Hematopoietic multipotent progenitor cell treated with erythropoietin and hydrocortisone succinate and interleukin-3 and kit ligand, for 6 days (in vitro differentiated cells): ENCODE data around the gene UPK1B.
"Not testable (repeated sequence)": the region's sequence is repeated elsewhere in the genome, so short reads cannot be mapped to it uniquely, and the experiment has no call there.

Experiments
- DNase-seq: peaks from one replicate; pipeline ENCODE4 v3.0.0-alpha.2; 2015

UPK1B gene

DNA sequence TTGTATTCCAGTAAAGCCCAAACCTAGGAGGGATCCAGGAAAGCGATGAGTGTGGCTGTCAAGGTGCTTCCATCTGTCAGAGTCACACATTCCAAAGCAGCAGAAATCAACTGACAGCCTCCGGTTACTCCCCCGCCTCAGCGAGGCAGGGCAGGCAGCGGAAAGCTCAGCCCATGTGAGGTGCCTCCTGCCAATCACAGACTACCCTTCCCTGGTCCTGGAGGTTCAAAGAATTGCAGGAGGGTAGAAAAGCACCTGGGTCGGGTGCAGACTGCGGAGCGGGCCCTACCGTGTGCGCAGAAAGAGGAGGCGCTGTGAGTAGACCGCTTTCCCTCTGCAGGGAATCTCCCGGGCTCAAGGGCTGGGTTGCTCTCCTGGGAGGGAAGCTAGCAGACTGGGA lies at the start of gene UPK1B:
Gene UPK1B, plus strand, starts transcription at position 274 of the 400 bp plus-strand sequence. CDS start 13,144 bp downstream, outside the sequence.
- DNase-seq, result no peak

DNA sequence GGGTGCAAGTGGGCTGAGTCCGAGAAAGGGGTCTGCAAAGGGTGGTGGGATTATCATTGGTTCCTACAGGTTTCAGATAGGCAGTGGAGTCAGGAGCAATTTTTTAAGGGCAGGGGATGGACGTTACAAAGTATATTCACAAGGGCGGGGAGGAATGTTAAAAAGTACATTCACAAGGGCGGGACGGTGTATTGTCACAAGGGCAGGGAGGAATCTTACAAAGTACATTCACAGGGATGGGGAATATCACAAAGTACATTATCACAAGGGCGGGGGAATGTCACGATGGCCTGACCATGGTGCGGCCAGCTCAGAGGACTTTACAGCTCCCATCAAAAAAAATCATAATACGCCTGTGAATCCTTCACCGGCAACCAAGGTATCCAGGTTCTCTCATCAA lies 48.1 kb upstream of the UPK1B start:
- no peak for DNase-seq

DNA sequence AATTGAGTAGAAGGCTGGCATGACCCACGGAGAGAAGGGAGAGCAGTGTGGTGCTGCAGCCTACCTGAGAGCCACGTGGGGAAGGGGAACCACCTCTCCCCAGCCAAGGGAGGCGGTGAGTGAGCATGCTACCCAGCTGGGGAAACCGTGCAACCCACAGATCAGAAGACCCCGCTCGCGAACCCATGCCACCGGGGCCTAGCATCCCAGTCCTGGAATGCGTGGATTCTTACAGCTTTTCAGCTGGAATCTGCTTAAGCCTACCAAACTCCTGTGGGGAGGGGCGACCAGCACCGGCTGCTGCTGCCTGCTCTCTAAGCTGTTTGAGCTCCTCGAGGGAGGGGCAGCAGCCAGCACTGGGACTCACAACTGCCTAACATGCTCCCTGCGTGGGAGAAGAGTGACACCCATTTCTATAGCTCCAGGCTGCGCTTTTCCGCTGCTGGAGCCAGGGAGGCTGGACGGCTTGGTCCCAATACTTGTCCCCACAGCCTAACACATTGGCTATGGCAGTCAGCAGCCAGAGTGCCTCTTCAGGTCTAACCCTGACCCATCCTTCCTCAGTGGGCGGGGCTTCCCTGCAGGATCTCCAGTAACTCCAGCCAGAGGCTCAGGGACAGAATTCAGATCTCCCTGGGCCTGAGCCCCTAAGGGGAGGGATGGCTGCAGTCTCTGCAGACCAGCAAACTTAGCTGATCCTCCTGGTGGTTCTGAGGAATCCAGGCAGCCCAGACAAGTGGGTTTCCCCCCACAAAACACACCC lies 47.5 kb upstream of the UPK1B start:
- DNase-seq, result no peak

DNA sequence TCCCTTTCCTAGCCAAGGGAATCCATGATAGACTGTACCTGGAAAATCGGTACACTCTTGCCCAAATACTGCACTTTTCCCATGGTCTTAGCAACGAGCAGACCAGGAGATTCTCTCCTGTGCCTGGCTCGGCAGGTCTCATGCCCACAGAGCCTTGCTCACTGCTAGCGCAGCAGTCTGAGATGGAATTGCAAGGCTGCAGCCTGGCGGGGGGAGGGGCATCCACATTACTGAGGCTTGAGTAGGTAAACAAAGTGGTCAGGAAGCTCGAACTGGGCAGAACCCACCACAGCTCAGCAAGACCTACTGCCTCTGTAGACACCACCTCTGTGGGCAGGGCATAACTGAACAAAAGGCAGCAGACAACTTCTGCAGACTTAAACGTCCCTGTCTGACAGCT lies 43.1 kb upstream of the UPK1B start:
- DNase-seq, result not testable (repeated sequence)

DNA sequence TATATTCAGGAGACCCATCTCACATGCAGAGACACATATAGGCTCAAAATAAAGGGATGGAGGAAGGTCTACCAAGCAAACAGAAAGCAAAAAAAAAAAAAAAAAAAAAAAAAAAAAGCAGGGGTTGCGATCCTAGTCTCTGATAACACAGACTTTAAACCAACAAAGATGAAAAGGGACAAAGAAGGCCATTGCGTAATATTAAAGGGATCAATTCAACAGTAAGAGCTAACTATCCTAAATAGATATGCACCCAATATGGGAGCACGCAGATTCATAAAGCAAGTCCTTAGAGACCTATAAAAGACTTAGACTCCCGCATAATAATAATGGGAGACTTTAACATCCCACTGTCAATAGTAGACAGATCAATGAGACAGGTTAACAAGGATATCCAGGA lies 41.1 kb upstream of the UPK1B start:
- not testable (repeated sequence) for DNase-seq

DNA sequence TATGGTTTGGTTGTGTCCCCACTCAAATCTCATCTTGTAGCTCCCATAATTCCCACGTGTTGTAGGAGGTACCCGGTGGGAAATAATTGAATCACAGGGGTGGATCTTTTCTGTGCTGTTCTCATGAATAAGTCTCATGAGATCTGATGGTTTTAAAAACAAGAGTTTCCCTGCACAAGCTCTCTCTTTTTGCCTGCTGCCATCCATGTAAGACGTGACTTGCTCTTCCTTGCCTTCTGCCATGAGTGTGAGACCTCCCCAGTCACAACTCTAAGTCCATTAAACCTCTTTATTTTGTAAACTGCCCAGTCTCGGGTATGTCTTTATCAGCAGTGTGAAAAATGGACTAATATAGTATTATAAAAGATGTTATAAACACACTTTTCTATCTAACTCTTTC lies 34.0 kb upstream of the UPK1B start:
- DNase-seq, result not testable (repeated sequence)

DNA sequence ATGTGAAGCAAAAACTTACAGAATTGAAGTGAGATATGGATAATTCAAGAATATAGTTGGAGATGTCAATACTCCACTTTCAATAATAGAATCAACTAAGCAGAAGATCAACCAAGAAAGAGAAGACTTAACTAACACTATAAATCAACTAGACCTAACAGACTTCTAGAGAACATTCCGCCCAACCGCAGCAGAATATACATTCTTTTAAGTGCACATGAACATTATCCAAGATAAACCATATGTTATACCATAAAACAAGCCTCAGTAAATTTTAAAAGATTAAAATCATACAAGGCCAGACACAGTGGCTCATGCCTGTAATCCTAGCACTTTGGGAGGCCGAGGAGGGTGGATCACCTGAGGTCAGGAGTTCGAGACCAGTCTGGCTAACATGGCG lies 32.9 kb upstream of the UPK1B start:
- DNase-seq, result no peak

DNA sequence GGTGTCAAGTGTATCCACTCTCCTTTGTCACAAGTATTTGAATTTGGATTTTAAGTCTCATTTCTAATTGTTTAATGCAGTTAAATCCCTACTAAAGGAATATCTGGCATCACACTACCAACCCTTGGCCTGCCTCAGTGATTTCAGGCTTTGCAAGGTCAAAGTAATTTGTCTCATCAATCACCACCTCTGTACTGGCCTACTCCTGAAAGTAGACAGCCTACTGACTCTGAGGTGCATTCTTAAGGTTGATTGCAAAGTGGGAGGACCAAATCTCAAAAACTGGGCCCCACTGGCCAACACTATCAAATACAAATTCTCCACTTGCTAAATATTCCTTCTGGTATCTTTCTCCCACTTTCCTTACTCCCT lies 28.3 kb upstream of the UPK1B start:
- DNase-seq, result no peak

DNA sequence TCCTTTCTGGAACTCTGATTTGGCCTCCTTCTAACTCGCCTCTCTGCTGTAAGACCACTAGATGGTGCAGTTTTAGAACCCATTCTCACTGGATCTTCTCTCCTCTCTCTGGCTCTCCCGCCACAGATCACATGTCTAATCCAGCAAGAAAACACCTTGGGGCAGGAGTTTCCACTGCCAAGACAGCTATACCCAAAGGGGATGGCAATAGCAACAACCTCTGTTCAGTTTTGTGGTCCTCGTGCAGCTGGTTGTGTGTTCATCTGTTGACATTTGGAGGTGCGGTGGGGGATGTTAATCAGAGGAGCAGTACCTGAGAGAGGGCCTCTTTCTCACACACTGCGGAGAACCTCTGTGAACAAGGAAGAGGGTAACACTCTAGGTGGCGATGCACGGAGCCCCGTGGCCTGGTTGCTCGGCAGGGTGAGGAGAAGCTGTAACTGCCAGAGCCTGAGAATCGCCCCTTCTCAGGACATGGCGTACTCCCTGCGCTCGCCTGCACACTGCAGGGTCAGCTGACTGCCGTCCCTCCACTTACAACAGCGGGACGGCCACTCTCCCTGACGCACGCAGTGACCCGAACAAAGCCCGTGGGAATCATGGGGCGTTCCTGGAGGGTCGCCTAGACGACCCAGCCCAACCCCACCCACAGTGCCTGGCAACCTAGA lies 27.8 kb upstream of the UPK1B start, which contains the start of gene TEX55:
Gene TEX55, plus strand, starts transcription at position 666 of the 668 bp plus-strand sequence. CDS start 25 bp downstream, outside the sequence.
- peak; percentile 71 for DNase-seq

DNA sequence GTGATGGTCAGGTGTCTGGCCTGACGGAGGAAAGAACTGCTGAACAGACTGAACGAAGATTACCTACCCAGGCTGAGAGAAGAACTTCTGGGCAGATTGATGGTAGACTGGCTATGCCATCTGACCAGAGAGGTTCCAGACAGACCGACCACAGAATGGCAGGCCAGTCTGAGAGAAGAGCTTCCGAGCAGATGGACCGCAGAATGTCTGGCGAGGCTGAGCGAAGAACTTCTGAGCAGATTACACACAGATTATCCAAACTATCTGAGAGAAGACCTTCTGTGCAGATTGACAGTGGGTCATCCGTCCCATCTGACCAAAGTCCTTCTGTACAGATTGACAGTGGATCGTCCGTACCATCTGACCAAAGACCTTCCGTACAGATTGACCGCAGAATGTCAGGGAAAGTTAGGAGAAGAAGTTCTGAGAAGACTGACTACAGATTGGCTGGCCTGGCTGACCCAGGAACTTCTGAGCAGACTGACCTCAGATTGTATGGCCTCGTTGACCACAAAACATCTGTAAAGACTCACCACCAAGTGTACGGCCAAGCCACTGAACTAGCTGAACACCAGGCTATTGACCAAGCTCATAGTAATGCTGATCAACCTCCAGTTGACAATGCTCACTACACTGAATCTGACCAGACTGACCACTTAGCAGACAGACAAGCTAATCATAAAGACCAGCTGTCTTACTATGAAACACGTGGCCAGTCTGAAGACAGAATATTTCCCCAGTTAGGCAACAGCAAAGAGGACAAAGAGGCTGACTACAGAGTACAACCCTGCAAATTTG lies 26.6 kb upstream of the UPK1B start:
- DNase-seq, result no peak

DNA sequence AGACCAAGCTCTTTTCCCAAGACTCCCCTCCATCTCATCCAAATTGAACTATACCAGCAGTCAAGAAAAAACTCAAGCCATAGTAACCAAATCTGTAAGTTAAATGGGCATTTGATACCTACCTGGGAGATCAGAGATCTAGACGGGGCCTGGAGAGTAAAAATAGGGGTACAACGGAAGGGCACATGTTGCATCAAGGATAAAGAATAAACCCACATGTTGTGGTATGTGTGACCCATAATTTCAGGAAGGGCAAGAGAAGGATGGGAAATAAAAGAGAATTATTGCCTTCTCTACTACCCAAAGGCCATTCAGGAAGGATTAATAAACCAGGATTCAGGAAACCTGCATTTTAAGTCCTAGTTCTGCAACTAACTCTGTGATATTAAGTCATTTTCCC lies 25.9 kb upstream of the UPK1B start:
- DNase-seq, result no peak

DNA sequence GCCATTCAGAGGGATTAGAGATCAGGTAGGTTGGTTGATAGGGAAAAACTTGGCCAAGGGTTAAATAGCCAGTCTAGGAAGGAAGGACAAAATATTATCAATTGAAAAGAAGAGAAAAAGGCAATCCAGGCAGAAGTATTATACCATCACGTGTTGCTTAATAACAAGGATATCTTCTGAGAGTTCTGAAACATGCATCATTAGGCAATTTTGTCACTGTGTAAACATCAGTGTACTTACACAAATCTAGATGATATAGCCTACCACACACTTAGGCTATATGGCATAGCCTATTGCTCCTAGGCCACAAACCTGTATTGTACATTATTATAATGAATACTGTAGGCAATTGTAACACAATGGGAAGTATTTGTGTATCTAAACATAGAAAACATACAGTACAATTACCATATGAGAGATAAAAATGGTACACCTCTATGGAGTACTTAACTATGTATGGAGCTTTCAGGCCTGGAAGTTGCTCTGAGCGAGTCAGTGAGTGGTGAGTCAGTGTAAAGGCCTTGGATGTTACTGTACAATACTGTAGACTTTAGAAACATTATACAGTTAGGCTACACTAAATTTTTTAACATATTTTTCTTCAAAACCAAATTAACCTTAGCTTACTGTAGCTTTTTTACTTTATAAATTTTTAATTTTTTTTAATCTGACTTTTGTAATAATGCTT lies 24.8 kb upstream of the UPK1B start:
- no peak for DNase-seq

DNA sequence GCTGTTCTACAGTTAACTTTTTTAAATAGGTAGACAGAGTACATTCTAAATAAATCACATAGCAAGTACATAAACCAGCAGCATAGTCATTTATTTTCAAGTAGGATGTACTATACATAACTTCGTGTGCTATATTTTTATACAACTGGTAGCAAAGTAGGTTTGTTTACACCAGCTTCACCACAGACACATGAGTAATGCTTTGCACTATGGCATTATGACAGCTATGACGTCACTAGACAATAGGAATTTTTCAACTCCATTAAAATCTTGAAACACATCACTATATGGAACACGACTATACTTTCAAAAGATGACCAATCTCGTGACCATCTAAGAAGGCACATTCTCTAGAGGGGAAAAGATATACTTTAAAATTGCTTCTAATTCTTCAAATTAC lies 23.9 kb upstream of the UPK1B start:
- DNase-seq, result no peak

DNA sequence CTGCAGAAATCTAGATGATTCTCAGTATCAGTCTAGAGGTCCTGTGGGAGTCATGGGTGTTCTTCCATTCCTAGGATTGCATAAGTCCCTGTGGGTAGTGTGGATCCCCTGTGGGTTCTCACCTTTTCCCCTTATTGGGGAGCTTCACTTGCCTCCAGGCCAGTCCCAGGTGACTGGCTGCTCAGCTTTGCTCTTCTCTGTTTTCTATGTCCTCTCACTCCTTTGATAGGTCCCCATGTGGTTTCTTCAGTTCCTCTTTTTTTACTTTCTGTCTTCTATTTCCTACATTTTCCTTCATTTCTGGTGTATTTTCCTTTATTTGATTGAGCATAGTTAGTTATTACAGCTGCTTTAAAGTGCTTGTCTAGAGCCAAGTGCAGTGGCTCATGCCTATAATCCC lies 16.5 kb upstream of the UPK1B start:
- DNase-seq, result no peak

DNA sequence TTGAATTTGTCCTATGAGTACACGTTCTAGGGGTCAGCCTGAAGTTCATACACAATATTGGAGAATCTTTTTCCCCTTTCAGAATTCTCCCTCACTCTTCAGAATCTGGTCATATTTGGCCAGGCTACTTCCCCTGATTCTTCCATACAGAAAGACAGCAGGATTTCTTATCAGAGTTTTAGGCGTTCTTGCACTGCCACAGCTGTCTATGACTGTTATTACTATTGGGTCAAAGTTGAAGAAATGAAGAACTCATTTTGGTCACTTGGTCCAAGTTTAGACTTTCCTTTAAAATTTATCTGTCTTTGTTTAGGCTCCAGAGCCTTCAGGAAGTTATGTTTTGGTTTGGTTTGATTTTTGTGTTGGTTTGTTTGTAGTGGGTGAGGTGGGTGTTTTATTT lies 15.4 kb upstream of the UPK1B start:
- DNase-seq, result no peak

DNA sequence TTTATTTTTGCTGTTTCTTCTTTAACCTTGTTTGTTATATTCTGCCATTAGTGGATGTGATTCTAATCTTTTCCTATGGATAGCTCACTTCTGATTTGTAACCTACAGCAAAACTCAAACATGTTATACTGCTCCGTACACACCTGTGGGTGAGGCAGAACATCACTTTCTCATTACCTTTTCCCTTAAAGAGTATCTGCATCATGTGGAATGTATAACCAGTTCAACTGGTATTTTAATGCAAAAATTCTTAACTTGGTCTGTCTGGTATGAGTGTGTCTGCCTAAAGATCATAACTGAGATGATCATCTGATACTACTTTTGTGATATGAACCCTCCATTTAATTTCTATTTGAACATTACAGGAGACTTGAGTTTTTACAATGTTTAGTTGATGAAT lies 13.0 kb upstream of the UPK1B start:
- DNase-seq, result no peak

DNA sequence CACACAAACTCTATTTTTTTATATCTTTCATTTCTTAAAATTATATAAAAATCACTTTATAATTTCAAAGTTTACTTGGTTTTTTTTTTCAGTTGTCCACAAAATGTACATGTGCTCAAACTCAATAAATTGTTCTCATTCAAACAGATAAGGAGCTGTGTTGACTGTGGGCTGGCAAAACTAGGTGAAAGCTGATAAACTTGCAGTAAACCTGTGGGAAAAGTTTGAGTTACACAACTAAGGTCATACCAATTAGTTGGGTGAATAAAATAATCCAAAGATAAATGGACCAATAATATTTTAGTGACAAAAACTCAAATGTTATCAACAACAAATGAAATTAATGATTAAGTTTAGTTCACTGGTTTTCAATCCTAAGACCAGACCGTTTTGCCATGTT lies 12.6 kb upstream of the UPK1B start:
- DNase-seq, result no peak

DNA sequence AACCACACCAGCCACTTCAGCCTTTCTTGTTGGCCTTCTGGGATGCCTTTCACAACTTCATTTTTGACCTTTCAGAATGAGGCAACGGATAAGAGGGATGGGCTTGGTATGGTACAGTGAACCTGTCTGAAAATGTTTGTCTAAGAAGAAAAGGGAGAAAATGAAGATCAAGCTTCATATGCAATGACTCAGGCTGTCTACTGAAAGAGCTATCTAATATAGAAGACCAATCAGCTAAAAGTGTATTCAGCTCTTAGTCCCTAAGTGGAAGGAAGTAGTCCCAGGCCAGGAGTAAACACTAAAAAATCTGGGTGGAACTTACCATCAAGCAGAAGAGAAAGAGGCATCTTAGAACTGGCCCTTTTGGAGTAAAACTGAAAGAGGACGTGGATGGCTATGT lies 12.2 kb upstream of the UPK1B start:
- no peak for DNase-seq

DNA sequence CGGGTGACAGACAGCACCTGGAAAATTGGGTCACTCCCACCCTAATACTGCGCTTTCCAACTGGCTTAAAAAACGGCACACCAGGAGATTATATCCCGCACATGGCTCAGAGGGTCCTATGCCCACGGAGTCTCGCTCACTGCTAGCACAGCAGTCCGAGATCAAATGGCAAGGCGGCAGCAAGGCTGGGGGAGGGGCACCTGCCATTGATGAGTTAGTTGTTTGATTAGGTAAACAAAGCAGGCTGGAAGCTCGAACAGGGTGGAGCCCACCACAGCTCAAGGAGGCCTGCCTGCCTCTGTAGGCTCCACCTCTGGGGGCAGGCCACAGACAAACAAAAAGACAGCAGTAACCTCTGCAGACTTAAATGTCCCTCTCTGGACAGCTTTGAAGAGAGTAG lies 8.7 kb upstream of the UPK1B start:
- DNase-seq, result not testable (repeated sequence)

DNA sequence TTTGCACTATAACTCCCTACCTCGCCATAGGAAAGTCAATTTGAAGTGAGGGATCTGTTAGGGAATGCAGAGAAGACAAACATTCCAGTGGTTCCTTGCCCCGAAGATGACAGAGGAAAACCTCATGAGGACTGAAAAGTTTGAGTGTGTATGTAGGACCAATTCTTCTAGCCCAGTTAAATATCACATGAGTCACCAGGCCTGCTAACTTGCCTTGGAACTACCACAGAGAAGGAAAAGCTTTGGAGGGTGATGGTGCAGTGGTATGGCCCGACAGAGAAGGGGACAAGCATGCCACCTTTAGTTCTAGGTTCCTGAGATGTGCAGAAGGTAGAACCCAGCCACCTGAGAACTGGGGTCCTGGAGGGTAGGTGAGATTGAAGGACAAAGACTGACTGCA lies 2.6 kb upstream of the UPK1B start:
- no peak for DNase-seq

DNA sequence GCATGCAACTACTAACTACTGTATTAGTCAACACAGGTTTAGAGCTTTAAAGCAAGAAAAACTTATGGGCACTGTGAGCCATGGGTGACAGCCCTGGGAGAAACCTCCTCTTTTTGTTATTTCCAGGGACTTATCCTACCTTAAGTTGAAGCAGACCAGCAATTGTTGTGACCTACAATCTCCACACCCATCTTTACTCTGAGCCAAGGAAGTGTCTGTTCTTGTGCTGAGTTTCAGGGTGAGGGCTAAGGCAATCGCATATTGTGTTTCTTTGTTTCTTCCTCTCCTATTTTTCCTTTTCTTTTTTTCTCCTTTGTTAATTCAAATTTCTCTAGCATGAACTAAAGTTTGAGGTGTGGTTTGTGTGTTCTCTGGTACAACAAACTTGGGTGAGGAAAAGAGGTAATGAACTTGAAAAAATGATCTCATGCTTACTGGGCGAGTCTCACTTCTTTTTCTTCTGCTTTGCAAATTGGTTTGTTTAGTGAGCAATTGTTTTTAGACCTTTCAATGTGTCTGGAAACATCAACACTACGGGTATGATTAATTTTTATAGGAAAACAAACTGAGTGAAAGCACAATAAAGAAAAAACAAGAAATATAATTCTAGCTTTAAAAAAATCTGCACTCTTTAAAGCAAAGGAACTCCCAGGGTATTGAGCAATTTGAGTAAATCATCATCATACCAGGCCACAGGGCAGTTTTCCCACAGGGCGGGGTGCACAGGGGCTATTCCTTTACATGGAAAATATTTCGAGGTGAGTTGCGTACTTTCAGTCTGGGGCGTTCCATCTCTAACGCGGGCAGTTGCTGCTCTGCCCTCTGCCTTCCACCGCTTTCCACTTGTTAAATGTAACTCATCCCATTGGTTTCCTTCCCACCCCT lies 2.7 kb downstream of the UPK1B start:
- no peak for DNase-seq

DNA sequence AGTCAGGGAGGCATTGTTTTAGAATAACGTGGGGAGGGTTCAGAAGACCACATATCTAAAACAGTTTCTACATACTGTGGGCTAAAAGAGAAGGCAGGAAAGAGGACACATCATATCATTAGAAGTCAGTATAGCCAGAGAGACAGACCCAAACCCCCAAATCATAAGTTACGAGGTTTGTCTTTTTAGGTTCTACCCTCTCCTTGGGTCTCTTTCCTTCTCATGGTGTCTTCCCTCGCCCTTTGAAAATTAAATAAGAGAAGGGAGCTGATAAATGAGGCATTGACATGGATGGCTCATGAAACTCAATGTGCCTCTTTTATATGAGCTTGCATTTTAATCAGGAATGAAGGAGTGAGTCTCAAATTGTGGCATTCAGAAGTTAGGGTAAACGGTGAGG lies 3.4 kb downstream of the UPK1B start:
- DNase-seq, result no peak
